ENCODE measurements around the gene AREG. TPM values are rescaled to one million over a fixed set of nuclear protein-coding genes. Genes with fewer than 3 reads are reported as not detected.

The AREG gene
- total and polyA plus RNA-seq, 2 experiments from 2014 or later, result 0.45 TPM; not detected in 1

DNA sequence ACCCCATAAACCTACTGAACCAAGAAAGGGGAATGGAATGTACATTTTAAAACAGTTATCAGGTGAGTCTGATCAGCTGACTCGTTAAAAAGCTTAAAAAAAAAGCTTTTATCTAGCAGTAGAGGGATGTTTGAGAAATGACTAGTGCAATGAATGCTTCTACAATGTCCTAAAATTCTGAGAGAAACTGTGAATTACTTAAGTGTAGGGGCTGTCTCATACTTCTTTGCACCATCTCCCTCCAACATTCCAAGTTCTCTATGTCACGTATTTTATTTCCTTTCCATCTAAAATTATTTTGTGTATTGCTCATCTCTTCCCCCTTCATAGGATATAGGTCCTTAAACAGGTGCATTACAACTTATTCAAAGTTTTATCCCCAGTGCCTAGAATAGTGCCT is 11.9 kb upstream of the AREG start (continued):
- TF ChIP-seq, protein P1, sequence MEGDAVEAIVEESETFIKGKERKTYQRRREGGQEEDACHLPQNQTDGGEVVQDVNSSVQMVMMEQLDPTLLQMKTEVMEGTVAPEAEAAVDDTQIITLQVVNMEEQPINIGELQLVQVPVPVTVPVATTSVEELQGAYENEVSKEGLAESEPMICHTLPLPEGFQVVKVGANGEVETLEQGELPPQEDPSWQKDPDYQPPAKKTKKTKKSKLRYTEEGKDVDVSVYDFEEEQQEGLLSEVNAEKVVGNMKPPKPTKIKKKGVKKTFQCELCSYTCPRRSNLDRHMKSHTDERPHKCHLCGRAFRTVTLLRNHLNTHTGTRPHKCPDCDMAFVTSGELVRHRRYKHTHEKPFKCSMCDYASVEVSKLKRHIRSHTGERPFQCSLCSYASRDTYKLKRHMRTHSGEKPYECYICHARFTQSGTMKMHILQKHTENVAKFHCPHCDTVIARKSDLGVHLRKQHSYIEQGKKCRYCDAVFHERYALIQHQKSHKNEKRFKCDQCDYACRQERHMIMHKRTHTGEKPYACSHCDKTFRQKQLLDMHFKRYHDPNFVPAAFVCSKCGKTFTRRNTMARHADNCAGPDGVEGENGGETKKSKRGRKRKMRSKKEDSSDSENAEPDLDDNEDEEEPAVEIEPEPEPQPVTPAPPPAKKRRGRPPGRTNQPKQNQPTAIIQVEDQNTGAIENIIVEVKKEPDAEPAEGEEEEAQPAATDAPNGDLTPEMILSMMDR (conservative IDR thresholded peaks at IDR 0.05; ENCODE audit: low read depth in 2 of 2), result no peak
- TF ChIP-seq EZH2 (IDR thresholded peaks at IDR 0.05; ENCODE audit: low read depth, unreplicated experiment) (no peak), EZH2phosphoT487 (IDR thresholded peaks at IDR 0.05; ENCODE audit: unreplicated experiment) (no peak), ZNF331 (CRISPR knock-in tag; IDR thresholded peaks at IDR 0.05; ENCODE audit: low read depth) (no peak), CREB1 (CRISPR knock-in tag; IDR thresholded peaks at IDR 0.05; ENCODE audit: low read depth) (no peak), NANOG (IDR thresholded peaks at IDR 0.05; ENCODE audit: borderline replicate concordance) (no peak), ZNF114 (CRISPR knock-in tag; IDR thresholded peaks at IDR 0.05) (no peak), JUNB (IDR thresholded peaks at IDR 0.05; ENCODE audit: unreplicated experiment) (no peak), STAT1 (IDR thresholded peaks at IDR 0.05; ENCODE audit: unreplicated experiment) (no peak), POLR2AphosphoS5 (IDR thresholded peaks at IDR 0.05; ENCODE audit: low read depth) (no peak)
- TF ChIP-seq, protein P2, sequence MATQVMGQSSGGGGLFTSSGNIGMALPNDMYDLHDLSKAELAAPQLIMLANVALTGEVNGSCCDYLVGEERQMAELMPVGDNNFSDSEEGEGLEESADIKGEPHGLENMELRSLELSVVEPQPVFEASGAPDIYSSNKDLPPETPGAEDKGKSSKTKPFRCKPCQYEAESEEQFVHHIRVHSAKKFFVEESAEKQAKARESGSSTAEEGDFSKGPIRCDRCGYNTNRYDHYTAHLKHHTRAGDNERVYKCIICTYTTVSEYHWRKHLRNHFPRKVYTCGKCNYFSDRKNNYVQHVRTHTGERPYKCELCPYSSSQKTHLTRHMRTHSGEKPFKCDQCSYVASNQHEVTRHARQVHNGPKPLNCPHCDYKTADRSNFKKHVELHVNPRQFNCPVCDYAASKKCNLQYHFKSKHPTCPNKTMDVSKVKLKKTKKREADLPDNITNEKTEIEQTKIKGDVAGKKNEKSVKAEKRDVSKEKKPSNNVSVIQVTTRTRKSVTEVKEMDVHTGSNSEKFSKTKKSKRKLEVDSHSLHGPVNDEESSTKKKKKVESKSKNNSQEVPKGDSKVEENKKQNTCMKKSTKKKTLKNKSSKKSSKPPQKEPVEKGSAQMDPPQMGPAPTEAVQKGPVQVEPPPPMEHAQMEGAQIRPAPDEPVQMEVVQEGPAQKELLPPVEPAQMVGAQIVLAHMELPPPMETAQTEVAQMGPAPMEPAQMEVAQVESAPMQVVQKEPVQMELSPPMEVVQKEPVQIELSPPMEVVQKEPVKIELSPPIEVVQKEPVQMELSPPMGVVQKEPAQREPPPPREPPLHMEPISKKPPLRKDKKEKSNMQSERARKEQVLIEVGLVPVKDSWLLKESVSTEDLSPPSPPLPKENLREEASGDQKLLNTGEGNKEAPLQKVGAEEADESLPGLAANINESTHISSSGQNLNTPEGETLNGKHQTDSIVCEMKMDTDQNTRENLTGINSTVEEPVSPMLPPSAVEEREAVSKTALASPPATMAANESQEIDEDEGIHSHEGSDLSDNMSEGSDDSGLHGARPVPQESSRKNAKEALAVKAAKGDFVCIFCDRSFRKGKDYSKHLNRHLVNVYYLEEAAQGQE (IDR thresholded peaks at IDR 0.05; ENCODE audit: unreplicated experiment), result no peak
- TF ChIP-seq, protein P3, sequence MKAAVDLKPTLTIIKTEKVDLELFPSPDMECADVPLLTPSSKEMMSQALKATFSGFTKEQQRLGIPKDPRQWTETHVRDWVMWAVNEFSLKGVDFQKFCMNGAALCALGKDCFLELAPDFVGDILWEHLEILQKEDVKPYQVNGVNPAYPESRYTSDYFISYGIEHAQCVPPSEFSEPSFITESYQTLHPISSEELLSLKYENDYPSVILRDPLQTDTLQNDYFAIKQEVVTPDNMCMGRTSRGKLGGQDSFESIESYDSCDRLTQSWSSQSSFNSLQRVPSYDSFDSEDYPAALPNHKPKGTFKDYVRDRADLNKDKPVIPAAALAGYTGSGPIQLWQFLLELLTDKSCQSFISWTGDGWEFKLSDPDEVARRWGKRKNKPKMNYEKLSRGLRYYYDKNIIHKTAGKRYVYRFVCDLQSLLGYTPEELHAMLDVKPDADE (IDR thresholded peaks at IDR 0.05), result no peak

DNA sequence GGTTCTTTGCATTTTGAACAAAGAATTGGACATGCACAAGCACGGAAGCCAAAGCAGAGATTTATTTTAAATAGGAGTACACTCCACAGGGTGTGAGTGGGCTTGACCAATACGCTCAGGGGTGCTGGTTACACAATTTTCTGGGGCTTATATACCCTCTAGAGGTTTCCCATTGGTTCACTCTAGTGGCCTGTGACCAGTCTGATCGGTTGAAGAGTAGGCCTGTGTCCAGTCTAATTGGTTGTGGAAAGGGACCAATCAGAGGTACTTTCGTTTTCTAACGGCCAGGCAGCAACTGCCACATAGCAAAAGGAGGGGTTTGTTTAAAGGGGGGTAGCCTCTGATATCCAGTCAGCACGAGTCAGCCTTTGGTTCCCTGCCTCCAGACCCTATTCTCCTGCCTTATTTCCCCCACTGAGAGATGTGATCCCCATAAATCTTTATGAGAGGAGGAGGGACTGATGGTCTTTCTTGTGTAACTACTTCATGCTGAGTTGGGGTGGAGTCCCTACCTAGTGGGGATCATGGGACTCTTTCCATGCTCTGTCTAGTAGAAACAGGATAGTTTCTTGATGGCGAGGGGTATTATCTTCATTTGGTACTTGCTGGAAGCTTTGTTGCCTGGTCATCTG is 11.3 kb upstream of the AREG start:
- ATAC-seq (no peak), DNase-seq (ENCODE audit: low spot score) (no peak)
- Histone ChIP-seq H3K79me2 (replicated peaks; ENCODE audit: insufficient read depth) (no peaks in the 10 kb centered on the region), H2AFZ (peak overlapping the region; percentile 2; the same call in 1 of the 2 replicates), H3F3A (replicated peaks; ENCODE audit: low read depth) (no peaks in the 10 kb centered on the region), H3K4me3 (no peak overlapping the region), H3K27me3 (ENCODE audit: insufficient read depth) (no peaks in the 10 kb centered on the region), H3K27ac (ENCODE audit: low read depth) (no peak overlapping the region), H3K9me2 (ENCODE audit: insufficient read depth) (0 out of 2 replicates have a peak, but pooled peaks cover 4% of the 10 kb centered on the region), H3K4me1 (ENCODE audit: insufficient read depth) (no peaks in the 10 kb centered on the region), H4K20me1 (replicated peaks; ENCODE audit: insufficient read depth) (no peaks in the 10 kb centered on the region), H3K36me3 (ENCODE audit: insufficient read depth) (no peaks in the 10 kb centered on the region), H3K4me2 (no peak overlapping the region)
- Mint-ChIP-seq H3K9me3 (no peaks in the 10 kb centered on the region), H3K36me3 (ENCODE audit: low read depth) (no peaks in the 10 kb centered on the region), H3K4me1 (no peaks in the 10 kb centered on the region), H3K27ac (no peak overlapping the region), H3K27me3 (ENCODE audit: insufficient read depth, low read depth, poor library complexity) (no peaks in the 10 kb centered on the region), H3K4me3 (no peak overlapping the region)
- TF ChIP-seq NANOG (IDR thresholded peaks at IDR 0.05; ENCODE audit: borderline replicate concordance), result no peak
- TF ChIP-seq, protein P3 (IDR thresholded peaks at IDR 0.05), result no peak
- TF ChIP-seq CREB1 (CRISPR knock-in tag; IDR thresholded peaks at IDR 0.05; ENCODE audit: low read depth), result no peak
- no peak for TF ChIP-seq JUNB (IDR thresholded peaks at IDR 0.05; ENCODE audit: unreplicated experiment)
- no peak for TF ChIP-seq POLR2AphosphoS5 (IDR thresholded peaks at IDR 0.05; ENCODE audit: low read depth)
- TF ChIP-seq STAT1 (IDR thresholded peaks at IDR 0.05; ENCODE audit: unreplicated experiment), result no peak
- TF ChIP-seq, protein P2 (IDR thresholded peaks at IDR 0.05; ENCODE audit: unreplicated experiment), result no peak
- no peak for TF ChIP-seq EZH2 (IDR thresholded peaks at IDR 0.05; ENCODE audit: low read depth, unreplicated experiment)
- no peak for TF ChIP-seq ZNF331 (CRISPR knock-in tag; IDR thresholded peaks at IDR 0.05; ENCODE audit: low read depth)
- no peak for TF ChIP-seq EZH2phosphoT487 (IDR thresholded peaks at IDR 0.05; ENCODE audit: unreplicated experiment)
